Keratinocyte (primary cell): Measurements from ENCODE around the gene HNRNPD. TPM values are rescaled to one million over a fixed set of nuclear protein-coding genes. Genes with fewer than 3 reads are reported as not detected.

ENCODE experiments used
- DNase-seq: peaks from one replicate; pipeline ENCODE4 v3.0.0-alpha.2; 2011; ENCODE audit warnings: low read depth, missing footprints, low spot score
- FAIRE-seq: peaks from 2 replicates; lab custom pipeline; 2011; peaks lifted over from hg19 to GRCh38; lab: Jason Lieb, UNC
- H2AFZ ChIP-seq: 2 replicates; pipeline ENCODE4 v1.6.0; 2012; ENCODE audit warnings: low read length, control low read depth, inconsistent platforms; ENCODE audit not compliant: control insufficient read depth
- H3K27ac ChIP-seq: 2 replicates; pipeline ENCODE4 v1.5.1; 2011; ENCODE audit warnings: low read length; ENCODE audit not compliant: control insufficient read depth, insufficient read depth
- H3K27me3 ChIP-seq: 3 replicates; pipeline ENCODE4 v1.6.0; 2011; ENCODE audit warnings: low read length; ENCODE audit not compliant: control insufficient read depth, insufficient read depth; ENCODE audit errors: extremely low read depth
- H3K36me3 ChIP-seq, 2 experiments: 2 replicates in 1 of 2; 3 replicates in 1 of 2; pipeline ENCODE4 v1.5.1; 2011; ENCODE audit warnings: low read length in 2 of 2, mild to moderate bottlenecking in 1 of 2; ENCODE audit not compliant: control insufficient read depth in 2 of 2, insufficient read depth in 2 of 2; ENCODE audit errors: extremely low read depth in 1 of 2
- H3K4me1 ChIP-seq: 3 replicates; pipeline ENCODE4 v1.5.1; 2011; ENCODE audit warnings: low read length; ENCODE audit not compliant: control insufficient read depth, insufficient read depth; ENCODE audit errors: extremely low read depth
- H3K4me2 ChIP-seq: 3 replicates; pipeline ENCODE4 v1.6.0; 2011; ENCODE audit warnings: low read depth, low read length; ENCODE audit not compliant: control insufficient read depth, insufficient read depth; ENCODE audit errors: extremely low read depth
- H3K4me3 ChIP-seq, 3 experiments: fragments of 200-600 bp in 1 of 3; sonication (generic) in 1 of 3; 2 replicates in 2 of 3; 3 replicates in 1 of 3; pipeline ENCODE4 v1.5.1; 2011 to 2016; ENCODE audit warnings: low read length in 3 of 3, mild to moderate bottlenecking in 3 of 3, control low read depth in 2 of 3, inconsistent platforms in 1 of 3, low read depth in 1 of 3, mixed read lengths in 1 of 3, mixed run types in 1 of 3, moderate library complexity in 1 of 3; ENCODE audit not compliant: control insufficient read depth in 2 of 3, insufficient read depth in 2 of 3; ENCODE audit errors: extremely low read depth in 1 of 3
- H3K79me2 ChIP-seq: 2 replicates; pipeline ENCODE4 v1.6.0; 2012; ENCODE audit warnings: low read length; ENCODE audit not compliant: control insufficient read depth, insufficient read depth
- H3K9ac ChIP-seq: 3 replicates; pipeline ENCODE4 v1.6.0; 2011; ENCODE audit warnings: low read length; ENCODE audit not compliant: control insufficient read depth, insufficient read depth; ENCODE audit errors: extremely low read depth
- H3K9me1 ChIP-seq: 3 replicates; pipeline ENCODE4 v1.6.0; 2011; ENCODE audit warnings: low read length; ENCODE audit not compliant: control insufficient read depth, insufficient read depth; ENCODE audit errors: extremely low read depth
- H3K9me3 ChIP-seq: 2 replicates; pipeline ENCODE4 v1.5.1; 2012; ENCODE audit warnings: low read depth, low read length; ENCODE audit not compliant: control insufficient read depth
- H4K20me1 ChIP-seq: 3 replicates; pipeline ENCODE4 v1.6.0; 2011; ENCODE audit warnings: low read length; ENCODE audit not compliant: control insufficient read depth, insufficient read depth; ENCODE audit errors: extremely low read depth
- EZH2 ChIP-seq: IDR thresholded peaks from one replicate; pipeline ENCODE4 v1.6.1; 2012; ENCODE audit warnings: inconsistent platforms, mild to moderate bottlenecking, low read length, moderate library complexity
- dilution Hi-C: fragments of 300-500 bp; cut with MboI; formaldehyde crosslinking; loops from one replicate; pipeline ENCODE4 v1.7.0; 2020; ENCODE audit warnings: low sequenced_read_pairs; ENCODE audit not compliant: extremely low pct_ligation_motif_present
- polyA plus RNA-seq, 5 experiments: library from polyadenylated mRNA; depleted of rRNA in 3 of 5; stranded (reverse) in 3 of 5; stranded (forward) in 1 of 5; unstranded in 1 of 5; fragments of >200 nt; gene quantifications; 1 replicate in 1 of 5; 2 replicates in 3 of 5; 3 replicates in 1 of 5; pipeline versions ENCODE4 v1.2.1 to v1.2.3, GENCODE V29; 2011 to 2012; ENCODE audit warnings: missing spikeins in 2 of 5, low read depth in 1 of 5, low replicate concordance in 1 of 5
- TF ChIP-seq, protein P1 (sequence below), 3 experiments: IDR thresholded peaks in 1 of 3; conservative IDR thresholded peaks in 1 of 3; optimal IDR thresholded peaks in 1 of 3; 2 replicates in 2 of 3; 3 replicates in 1 of 3; pipeline versions ENCODE3 to v1.5.1; 2011; ENCODE audit warnings: low read length in 3 of 3, mild to moderate bottlenecking in 3 of 3, moderate library complexity in 2 of 3, control low read depth in 1 of 3, inconsistent platforms in 1 of 3; ENCODE audit not compliant: insufficient read depth in 2 of 3; ENCODE audit errors: extremely low read depth in 1 of 3

HNRNPD gene
- polyA plus RNA-seq, 1 donor (not counting 4 experiments of a cell fraction or from before 2014, with no cell fraction given) = 91.3 TPM

DNA sequence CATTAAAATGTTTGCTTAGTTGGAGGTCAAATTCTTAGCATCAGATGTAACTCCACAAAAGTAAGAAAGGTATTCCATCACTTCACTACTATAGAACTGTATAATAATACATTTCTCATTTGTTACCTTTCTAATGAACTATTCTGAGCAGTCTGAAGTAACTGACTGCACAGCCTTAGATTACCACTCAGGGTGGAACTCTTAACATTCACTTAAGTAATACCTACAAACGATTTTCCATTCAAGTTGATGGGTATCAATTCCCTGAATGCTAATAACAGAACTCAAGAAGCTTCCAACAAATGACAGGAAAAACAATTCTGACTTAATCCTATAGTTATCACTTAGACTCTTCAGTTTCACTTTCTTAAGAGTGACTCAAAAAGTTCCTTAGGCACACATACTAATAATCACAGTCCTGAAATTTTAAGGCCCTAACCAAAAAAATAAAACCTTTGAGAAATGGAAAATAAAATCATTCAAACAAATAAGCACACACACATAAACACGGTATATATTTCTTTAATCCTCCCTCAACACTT is 20.9 kb downstream of the HNRNPD start:
- FAIRE-seq = peak; percentile 13
- DNase-seq = no peak
- Histone ChIP-seq H2AFZ (no peak overlapping the region), H3K27ac (no peak overlapping the region), H3K9ac (no peak overlapping the region), H3K36me3 (peaks cover 19 to 26% of the 10 kb centered on the region in 2 experiments), H4K20me1 (peaks cover 3% of the 10 kb centered on the region), H3K9me3 (no peaks in the 10 kb centered on the region), H3K4me2 (no peak overlapping the region), H3K9me1 (no peaks in the 10 kb centered on the region), H3K4me3 (no peak overlapping the region), H3K79me2 (peaks cover 36% of the 10 kb centered on the region), H3K27me3 (no peaks in the 10 kb centered on the region), H3K4me1 (no peaks in the 10 kb centered on the region)
- dilution Hi-C loops = no loop called here
- TF ChIP-seq, protein P1, sequence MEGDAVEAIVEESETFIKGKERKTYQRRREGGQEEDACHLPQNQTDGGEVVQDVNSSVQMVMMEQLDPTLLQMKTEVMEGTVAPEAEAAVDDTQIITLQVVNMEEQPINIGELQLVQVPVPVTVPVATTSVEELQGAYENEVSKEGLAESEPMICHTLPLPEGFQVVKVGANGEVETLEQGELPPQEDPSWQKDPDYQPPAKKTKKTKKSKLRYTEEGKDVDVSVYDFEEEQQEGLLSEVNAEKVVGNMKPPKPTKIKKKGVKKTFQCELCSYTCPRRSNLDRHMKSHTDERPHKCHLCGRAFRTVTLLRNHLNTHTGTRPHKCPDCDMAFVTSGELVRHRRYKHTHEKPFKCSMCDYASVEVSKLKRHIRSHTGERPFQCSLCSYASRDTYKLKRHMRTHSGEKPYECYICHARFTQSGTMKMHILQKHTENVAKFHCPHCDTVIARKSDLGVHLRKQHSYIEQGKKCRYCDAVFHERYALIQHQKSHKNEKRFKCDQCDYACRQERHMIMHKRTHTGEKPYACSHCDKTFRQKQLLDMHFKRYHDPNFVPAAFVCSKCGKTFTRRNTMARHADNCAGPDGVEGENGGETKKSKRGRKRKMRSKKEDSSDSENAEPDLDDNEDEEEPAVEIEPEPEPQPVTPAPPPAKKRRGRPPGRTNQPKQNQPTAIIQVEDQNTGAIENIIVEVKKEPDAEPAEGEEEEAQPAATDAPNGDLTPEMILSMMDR (optimal IDR thresholded peaks at IDR 0.05 in 1 of 3, IDR thresholded peaks at IDR 0.05 in 1 of 3, conservative IDR thresholded peaks at IDR 0.05 in 1 of 3; ENCODE audit: extremely low read depth in 1 of 3, insufficient read depth in 2 of 3, low read length in 3 of 3) = no peak
- TF ChIP-seq EZH2 = no peak

DNA sequence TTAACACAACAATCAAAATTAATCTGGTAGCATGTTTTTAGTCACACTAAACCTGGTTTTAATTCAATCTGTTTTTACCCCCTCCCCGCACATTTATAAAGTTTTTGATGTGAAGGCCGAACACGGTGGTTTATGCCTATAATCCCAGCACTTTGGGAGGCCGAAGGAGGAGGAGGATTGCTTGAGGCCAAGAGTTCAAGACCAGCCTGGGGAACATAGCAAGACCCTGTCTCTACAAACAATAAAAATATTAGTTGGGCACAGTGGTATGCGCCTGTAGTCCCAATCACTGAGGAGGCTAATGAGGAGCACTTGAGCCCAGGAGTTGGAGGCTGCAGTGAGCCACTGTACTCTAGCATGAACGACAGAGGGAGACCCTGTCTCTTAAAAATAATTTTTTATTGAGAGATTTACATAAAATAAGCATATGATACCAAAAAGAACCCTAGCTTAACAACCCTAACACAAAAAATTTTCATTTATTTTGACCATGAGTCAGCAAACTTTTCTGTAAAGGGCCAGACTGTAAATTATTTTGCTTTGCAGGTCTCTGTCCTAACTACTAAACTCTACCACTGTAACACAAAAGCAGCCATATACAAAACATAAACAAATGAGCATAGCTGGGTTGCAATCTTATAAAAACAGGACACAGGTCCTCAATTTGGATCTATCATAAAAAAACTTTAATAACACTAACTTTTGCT is 21.5 kb downstream of the HNRNPD start:
- TF ChIP-seq, protein P1 (optimal IDR thresholded peaks at IDR 0.05 in 1 of 3, IDR thresholded peaks at IDR 0.05 in 1 of 3, conservative IDR thresholded peaks at IDR 0.05 in 1 of 3; ENCODE audit: extremely low read depth in 1 of 3, insufficient read depth in 2 of 3, low read length in 3 of 3) = no peak
- TF ChIP-seq EZH2 = no peak
- H3K4me1 ChIP-seq = no peaks in the 10 kb centered on the region
- no peak overlapping the region for H2AFZ ChIP-seq
- H3K79me2 ChIP-seq = peaks cover 29% of the 10 kb centered on the region
- H3K4me3 ChIP-seq = no peak overlapping the region
- no peak for FAIRE-seq
- H3K9me3 ChIP-seq = no peaks in the 10 kb centered on the region
- no peak overlapping the region for H3K4me2 ChIP-seq
- no peaks in the 10 kb centered on the region for H3K27me3 ChIP-seq
- DNase-seq = no peak
- no peak overlapping the region for H3K27ac ChIP-seq
- no peaks in the 10 kb centered on the region for H3K9me1 ChIP-seq
- peaks cover 16 to 23% of the 10 kb centered on the region in 2 experiments for H3K36me3 ChIP-seq
- H3K9ac ChIP-seq = no peak overlapping the region
- dilution Hi-C loops = no loop called here
- H4K20me1 ChIP-seq = peaks cover 3% of the 10 kb centered on the region
